Naive thymus-derived CD8-positive, alpha-beta T cell (primary cell): Measurements from ENCODE around the gene NAGLU. TPM values are rescaled to one million over a fixed set of nuclear protein-coding genes. Genes with fewer than 3 reads are reported as not detected.
"Not testable (repeated sequence)": the region's sequence is repeated elsewhere in the genome, so short reads cannot be mapped to it uniquely, and the experiment has no call there.

Source experiments
- ATAC-seq, 2 donors: fragments of 150-1000 bp; cut with Tn5 transposase in 1 of 2; sonication (Bioruptor Pico), chemical (Tn5 transposase) in 1 of 2; 1 replicate in 1 of 2; 2 replicates in 1 of 2; pipeline ENCODE4 v1.10.0; 2021; ENCODE audit warnings: mild to moderate bottlenecking in 2 of 2, moderate library complexity in 2 of 2
- POLR2A ChIA-PET: fragments of 350-600 bp; sonication (Branson Sonifier 250); formaldehyde crosslinking; loops from one replicate; lab custom pipeline; 2021; ENCODE audit warnings: antibody characterized with exemption; lab: Charles Lee
- DNase-seq, 10 donors: peaks; one replicate each; pipeline versions ENCODE4 v3.0.0 to v3.0.0-alpha.2; 2020 to 2022
- H3K27ac Mint-ChIP-seq, 10 donors: one replicate each; pipeline ENCODE4 v1.8.0; 2020 to 2022; ENCODE audit warnings: mild to moderate bottlenecking in 10 of 10, mixed read lengths in 10 of 10, moderate library complexity in 4 of 10, inconsistent platforms in 1 of 10
- H3K27me3 Mint-ChIP-seq, 5 donors: one replicate each; pipeline ENCODE4 v1.8.0; 2021 to 2022; ENCODE audit warnings: mixed read lengths in 5 of 5
- H3K36me3 Mint-ChIP-seq, 3 donors: one replicate each; pipeline ENCODE4 v1.8.0; 2020 to 2022; ENCODE audit warnings: mixed read lengths in 3 of 3, mild to moderate bottlenecking in 2 of 3, inconsistent platforms in 1 of 3
- H3K4me1 Mint-ChIP-seq, 4 donors: one replicate each; pipeline ENCODE4 v1.8.0; 2021 to 2022; ENCODE audit warnings: mixed read lengths in 4 of 4
- H3K4me3 Mint-ChIP-seq, 10 donors: one replicate each; pipeline ENCODE4 v1.8.0; 2020 to 2022; ENCODE audit warnings: mild to moderate bottlenecking in 10 of 10, mixed read lengths in 10 of 10, moderate library complexity in 6 of 10, inconsistent platforms in 1 of 10
- H3K9me3 Mint-ChIP-seq, 9 donors: one replicate each; pipeline ENCODE4 v1.8.0; 2020 to 2022; ENCODE audit warnings: mixed read lengths in 9 of 9, mild to moderate bottlenecking in 3 of 9, inconsistent platforms in 1 of 9, moderate library complexity in 1 of 9
- polyA plus RNA-seq, 3 donors: library from polyadenylated mRNA; unstranded; fragments of 300-500 nt; fragmentation: Illumina TruSeq; gene quantifications; one replicate each; pipeline ENCODE4 v1.2.3, GENCODE V29; 2021
- total RNA-seq, 8 experiments: library from RNA in 2 of 8; stranded (reverse) in 2 of 8; gene quantifications; one replicate each; pipeline ENCODE4 v1.2.3 and lab custom pipeline; 2021 to 2026

The NAGLU gene
- total and polyA plus RNA-seq, 5 experiments from 2014 or later, result 8.0 to 28.5 (median 16.2) TPM

DNA sequence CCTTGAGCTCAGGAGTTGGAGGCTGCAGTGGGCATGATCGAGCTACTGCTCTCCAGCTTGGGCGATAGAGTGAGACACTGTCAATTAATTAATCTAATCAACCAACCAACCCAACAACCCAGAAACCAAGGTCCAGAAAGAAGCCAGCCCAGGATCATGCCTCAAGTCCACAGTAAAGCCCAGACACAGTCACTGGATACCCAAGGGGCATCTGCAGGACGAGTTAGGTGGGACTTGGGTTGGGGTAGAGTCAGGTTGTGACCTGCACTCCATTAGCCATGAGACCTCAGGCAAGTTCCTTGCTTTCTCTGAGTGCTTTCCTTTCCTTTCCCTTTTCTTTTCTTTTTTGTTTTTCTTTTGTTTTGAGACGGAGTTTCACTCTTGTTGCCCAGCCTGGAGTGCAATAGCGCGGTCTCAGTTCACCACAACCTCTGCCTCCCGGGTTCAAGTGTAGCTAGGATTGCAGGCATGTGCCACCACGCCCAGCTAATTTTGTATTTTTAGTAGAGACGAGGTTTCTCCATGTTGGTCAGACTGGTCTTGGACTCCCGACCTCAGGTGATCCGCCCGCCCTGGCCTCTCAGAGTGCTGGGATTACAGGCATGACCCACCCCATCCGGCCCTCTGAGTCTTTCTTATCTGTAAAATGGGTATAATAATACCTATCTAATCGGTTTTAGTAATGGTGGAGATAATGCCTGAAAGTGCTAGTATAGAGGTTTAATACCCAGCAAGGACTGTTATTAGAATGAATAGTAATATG is 13.1 kb downstream of the NAGLU start:
- Mint-ChIP-seq H3K27me3 (no peaks in the 10 kb centered on the region), H3K36me3 (peaks cover 0 to 2% (median 0%) of the 10 kb centered on the region in 3 donors), H3K4me3 (peak overlapping the region; percentile 39 to 72 (median 50)), H3K4me1 (peaks cover 11 to 39% (median 27%) of the 10 kb centered on the region in 4 donors), H3K9me3 (no peaks in the 10 kb centered on the region), H3K27ac (peak overlapping the region in 3 of 10 donors; percentile 7 to 88 (median 28))
- ATAC-seq, result no peak
- POLR2A ChIA-PET, result interaction anchor here (0.6 to 2.9 kb wide), 8 partner anchors 12 to 161 kb away, joined by 3 to 16 read pairs (median 5); partner anchors contain the start of genes MLX, NAGLU, PSMC3IP and STAT3
- DNase-seq, result no peak

DNA sequence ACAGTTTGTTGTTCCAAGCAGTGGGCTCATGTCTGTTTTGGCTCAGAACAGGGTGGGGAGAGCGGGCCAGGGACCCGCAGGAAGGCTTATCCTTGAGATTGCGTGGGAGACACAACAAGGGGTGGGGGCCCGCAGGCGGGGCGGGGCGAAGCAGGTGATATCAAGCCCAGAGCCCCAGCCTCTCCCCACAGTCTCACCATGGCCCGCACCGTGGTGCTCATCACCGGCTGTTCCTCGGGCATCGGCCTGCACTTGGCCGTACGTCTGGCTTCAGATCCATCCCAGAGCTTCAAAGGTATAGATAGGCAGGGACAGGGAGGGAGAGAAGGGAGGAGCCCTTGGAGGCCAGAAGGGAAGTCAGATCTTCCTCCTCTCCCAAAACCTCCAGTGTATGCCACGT is 16.7 kb downstream of the NAGLU start, which contains the start of gene HSD17B1:
HSD17B1 (plus strand) TSS at position 188 of the 400 bp plus-strand sequence; CDS start at position 199, 11 bp downstream.
- H3K9me3 Mint-ChIP-seq, H3K27me3 Mint-ChIP-seq, DNase-seq, ATAC-seq, H3K36me3 Mint-ChIP-seq, POLR2A ChIA-PET: not testable (repeated sequence)
- Mint-ChIP-seq H3K4me3 (peak within 1 kb of the TSS; percentile 84 to 95 (median 92)), H3K4me1 (peaks cover 14 to 60% (median 42%) of the 10 kb centered on the region in 4 donors), H3K27ac (peak within 1 kb of the TSS; percentile 48 to 96 (median 88))

GRCh38 chr17:42553161-42553818 is 17.2 kb downstream of the NAGLU start:
- DNase-seq, result no peak
- peaks cover 0 to 2% (median 0%) of the 10 kb centered on the region in 3 donors for H3K36me3 Mint-ChIP-seq
- peak overlapping the region; percentile 77 to 95 (median 90) for H3K4me3 Mint-ChIP-seq
- no peaks in the 10 kb centered on the region for H3K9me3 Mint-ChIP-seq
- H3K27ac Mint-ChIP-seq, result peak overlapping the region in 9 of 10 donors; percentile 66 to 96 (median 93)
- H3K27me3 Mint-ChIP-seq, result no peaks in the 10 kb centered on the region
- H3K4me1 Mint-ChIP-seq, result peaks cover 14 to 60% (median 41%) of the 10 kb centered on the region in 4 donors
- no peak for ATAC-seq
- POLR2A ChIA-PET, result interaction anchor here (0.6 to 2.6 kb wide), 6 partner anchors 13 to 239 kb away, joined by 3 to 16 read pairs (median 6); partner anchors contain the start of genes MLX, NAGLU, RETREG3 and TUBG1

DNA sequence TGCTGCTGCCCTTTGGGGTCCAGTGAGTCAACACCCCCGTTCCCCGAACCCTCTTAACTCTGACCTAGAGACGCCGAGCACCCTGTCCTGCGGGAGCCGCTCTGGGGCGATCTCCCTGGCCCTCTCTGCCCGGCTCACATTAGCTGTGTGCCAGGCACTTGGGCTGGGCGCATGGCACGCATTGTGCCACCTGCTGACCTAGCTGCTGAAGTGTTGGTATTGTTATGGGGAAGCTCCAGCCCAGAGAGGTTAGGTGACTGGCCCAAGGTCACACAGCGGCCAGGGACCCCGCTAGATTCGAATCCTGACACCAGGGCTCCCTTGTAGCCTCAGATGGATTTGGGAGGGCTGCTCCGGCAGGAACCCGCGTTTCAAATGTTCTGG is 17.8 kb downstream of the NAGLU start:
- Mint-ChIP-seq H3K36me3 (peaks cover 0 to 2% (median 0%) of the 10 kb centered on the region in 3 donors), H3K27me3 (no peaks in the 10 kb centered on the region), H3K4me3 (peak overlapping the region; percentile 84 to 95 (median 92)), H3K27ac (peak overlapping the region; percentile 66 to 96 (median 94)), H3K9me3 (no peaks in the 10 kb centered on the region), H3K4me1 (peaks cover 14 to 57% (median 39%) of the 10 kb centered on the region in 4 donors)
- POLR2A ChIA-PET, result interaction anchor here (0.8 to 2.6 kb wide), 12 partner anchors 9 to 239 kb away, joined by 3 to 16 read pairs (median 4); partner anchors contain the start of genes CAVIN1, MLX, NAGLU and RETREG3
- ATAC-seq (peak in 1 of 2 donors; percentile 28), DNase-seq (no peak)

GRCh38 chr17:42554250-42555121 is 18.4 kb downstream of the NAGLU start:
- DNase-seq, result peak; percentile 61 to 88 (median 74)
- Mint-ChIP-seq H3K36me3 (peaks cover 0 to 2% (median 0%) of the 10 kb centered on the region in 3 donors), H3K27ac (peak overlapping the region; percentile 83 to 96 (median 94)), H3K9me3 (no peaks in the 10 kb centered on the region), H3K4me3 (peak overlapping the region; percentile 84 to 95 (median 92)), H3K27me3 (no peaks in the 10 kb centered on the region), H3K4me1 (peaks cover 11 to 51% (median 33%) of the 10 kb centered on the region in 4 donors)
- POLR2A ChIA-PET, result interaction anchor here (0.8 to 2.6 kb wide), 13 partner anchors 9 to 240 kb away, joined by 3 to 16 read pairs (median 4); partner anchors contain the start of genes CAVIN1, MLX, NAGLU and PSMC3IP
- peak; percentile 91 to 93 for ATAC-seq

GRCh38 chr17:42555122-42555622 is 19.1 kb downstream of the NAGLU start:
- H3K27me3 Mint-ChIP-seq, result no peaks in the 10 kb centered on the region
- H3K27ac Mint-ChIP-seq, result peak overlapping the region; percentile 83 to 96 (median 94)
- ATAC-seq (no peak), DNase-seq (no peak)
- H3K4me3 Mint-ChIP-seq, result peak overlapping the region; percentile 84 to 95 (median 92)
- H3K36me3 Mint-ChIP-seq, result peaks cover 0 to 2% (median 0%) of the 10 kb centered on the region in 3 donors
- H3K4me1 Mint-ChIP-seq, result peaks cover 13 to 51% (median 33%) of the 10 kb centered on the region in 4 donors
- POLR2A ChIA-PET, result interaction anchor here (0.8 to 2.6 kb wide), 9 partner anchors 8 to 132 kb away, joined by 3 to 16 read pairs (median 7); partner anchors contain the start of genes CAVIN1, MLX, NAGLU and PSMC3IP
- H3K9me3 Mint-ChIP-seq, result no peaks in the 10 kb centered on the region

DNA sequence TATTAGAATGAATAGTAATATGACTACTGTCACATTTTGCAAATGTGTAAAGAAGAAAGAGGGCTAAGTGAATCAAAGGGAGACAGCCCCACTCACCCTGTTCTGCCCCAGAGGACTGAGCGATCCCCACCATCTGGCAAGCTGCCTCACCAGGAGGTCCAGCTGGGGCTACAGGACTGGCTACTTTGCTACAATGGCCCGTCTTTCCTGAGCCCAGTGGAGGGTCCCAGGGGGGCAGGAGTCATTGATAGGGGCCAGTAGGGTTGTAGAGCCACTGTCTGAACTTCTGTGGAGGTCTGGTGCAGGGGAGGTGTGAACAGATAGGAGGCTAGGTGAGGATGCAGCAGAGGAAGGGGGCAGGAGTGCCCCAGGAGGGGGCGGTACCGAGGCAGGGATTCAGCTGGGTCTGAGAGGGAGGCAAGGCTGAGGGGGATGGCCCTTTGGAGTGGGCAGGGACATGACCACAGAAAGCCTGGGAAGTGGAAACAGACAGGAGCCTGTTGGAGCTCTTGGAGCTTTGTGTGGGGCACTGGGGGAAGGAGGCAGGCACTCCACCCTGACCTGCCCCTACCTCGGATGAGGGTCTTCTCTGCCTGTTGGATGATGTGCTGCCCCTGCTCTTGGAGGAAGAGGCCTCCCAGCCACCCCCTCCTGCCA is 20.0 kb downstream of the NAGLU start:
- not testable (repeated sequence) for DNase-seq, H3K9me3 Mint-ChIP-seq, H3K27me3 Mint-ChIP-seq, H3K36me3 Mint-ChIP-seq, ATAC-seq
- peak overlapping the region in 2 of 10 donors; percentile 55 to 83 for H3K27ac Mint-ChIP-seq
- peaks cover 10 to 45% (median 34%) of the 10 kb centered on the region in 4 donors for H3K4me1 Mint-ChIP-seq
- POLR2A ChIA-PET, result interaction anchor here (2.6 kb wide), 1 partner anchor 53 kb away, joined by 7 read pairs; the partner anchor contains the start of genes RETREG3 and TUBG1
- peak overlapping the region in 3 of 10 donors; percentile 89 to 95 (median 93) for H3K4me3 Mint-ChIP-seq

DNA sequence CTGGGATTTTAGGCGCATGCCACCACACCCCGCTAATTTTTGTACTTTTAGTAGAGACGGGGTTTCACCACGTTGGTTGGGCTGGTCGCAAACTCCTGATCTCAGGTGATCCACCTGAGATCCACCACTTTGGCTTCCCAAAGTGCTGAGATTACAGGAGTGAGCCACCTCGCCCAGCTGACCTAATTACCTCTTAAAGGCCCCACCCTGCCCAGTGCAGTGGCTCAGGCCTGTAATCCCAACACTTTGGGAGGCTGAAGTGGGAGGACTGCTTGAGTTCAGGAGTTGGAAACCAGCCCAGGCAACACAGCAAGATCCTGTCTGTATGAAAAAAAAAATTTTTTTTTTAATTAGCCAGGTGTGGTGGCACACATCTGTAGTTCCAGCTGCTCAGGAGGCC is 23.0 kb downstream of the NAGLU start:
- Mint-ChIP-seq H3K4me3 (no peak overlapping the region), H3K4me1 (peaks cover 16 to 45% (median 44%) of the 10 kb centered on the region in 4 donors), H3K27ac (no peak overlapping the region), H3K27me3 (no peaks in the 10 kb centered on the region), H3K9me3 (no peaks in the 10 kb centered on the region), H3K36me3 (peaks cover 0 to 2% (median 2%) of the 10 kb centered on the region in 3 donors)
- ATAC-seq (no peak), DNase-seq (no peak)
- POLR2A ChIA-PET, result interaction anchor here (1.9 kb wide), 1 partner anchor 18 kb away, joined by 7 read pairs; the partner anchor contains the start of gene PSMC3IP

DNA sequence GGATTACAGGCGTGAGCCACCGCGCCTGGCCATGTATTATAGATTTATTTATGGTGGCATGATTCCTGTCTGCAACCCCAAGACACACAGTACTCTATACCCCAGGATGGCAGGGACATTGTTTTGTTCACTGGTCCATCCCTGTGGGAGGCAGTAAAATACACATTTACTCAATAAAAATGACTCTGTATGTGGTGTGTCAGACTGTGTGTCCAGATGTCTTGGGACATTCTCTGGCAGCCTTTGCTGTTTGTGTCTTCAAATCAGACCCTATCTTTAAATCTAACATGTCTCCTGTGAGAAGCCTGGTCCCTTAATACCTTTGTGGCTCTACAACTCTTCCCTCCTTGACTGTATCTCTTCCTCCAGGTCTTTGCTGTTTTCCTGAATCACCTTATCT is 24.2 kb downstream of the NAGLU start:
- Mint-ChIP-seq H3K4me3 (peak overlapping the region in 7 of 10 donors; percentile 34 to 73 (median 69)), H3K4me1 (peaks cover 16 to 45% (median 38%) of the 10 kb centered on the region in 4 donors), H3K27me3 (no peaks in the 10 kb centered on the region), H3K9me3 (no peaks in the 10 kb centered on the region), H3K36me3 (peaks cover 0 to 4% (median 4%) of the 10 kb centered on the region in 3 donors), H3K27ac (peak overlapping the region in 3 of 10 donors; percentile 17 to 69 (median 68))
- DNase-seq (no peak), ATAC-seq (no peak)
- POLR2A ChIA-PET, result interaction anchor here (0.6 kb wide), 1 partner anchor 9 kb away, joined by 3 read pairs; no protein-coding TSS in a partner anchor

GRCh38 chr17:42561897-42562387 is 25.9 kb downstream of the NAGLU start, which contains the start of gene COASY:
Gene COASY (plus strand): TSS chr17:42562148. CDS start chr17:42562623, 475 bp downstream.
- peak within 1 kb of the TSS; percentile 90 to 96 (median 93) for H3K27ac Mint-ChIP-seq
- POLR2A ChIA-PET, result interaction anchor here (0.7 to 1.8 kb wide), 2 partner anchors 15 to 35 kb away, joined by 4 to 8 read pairs; no protein-coding TSS in a partner anchor

More at GRCh38 chr17:42561897-42562387, 25.9 kb downstream of the NAGLU start, which contains the start of gene COASY:
- no peaks in the 10 kb centered on the region for H3K27me3 Mint-ChIP-seq
- peaks cover 17 to 43% (median 40%) of the 10 kb centered on the region in 4 donors for H3K4me1 Mint-ChIP-seq
- peak within 1 kb of the TSS; percentile 86 to 94 (median 90) for H3K4me3 Mint-ChIP-seq
- H3K9me3 Mint-ChIP-seq, result no peaks in the 10 kb centered on the region
- peak; percentile 64 to 66 for ATAC-seq
- peak; percentile 78 to 98 (median 88) for DNase-seq
- H3K36me3 Mint-ChIP-seq, result peaks cover 0 to 4% (median 4%) of the 10 kb centered on the region in 3 donors
